Spinal cord (tissue), 10 donors: ENCODE data around the gene ALDH5A1. TPM values are rescaled to one million over a fixed set of nuclear protein-coding genes. Genes with fewer than 3 reads are reported as not detected.

Experiments
- DNase-seq, 6 donors: peaks; one replicate each; pipeline versions ENCODE4 v3.0.0 to v3.0.0-alpha.2; 2013 to 2015; ENCODE audit warnings: low spot score in 6 of 6, low read depth in 4 of 6
- H3K27ac ChIP-seq: one replicate; pipeline ENCODE4 v1.5.1; 2013; ENCODE audit warnings: low read depth, low read length, control low read depth
- H3K27me3 ChIP-seq: one replicate; pipeline ENCODE4 v1.6.1; 2013; ENCODE audit warnings: low read length; ENCODE audit not compliant: control insufficient read depth, insufficient read depth
- H3K36me3 ChIP-seq: one replicate; pipeline ENCODE4 v1.6.1; 2013; ENCODE audit warnings: low read length; ENCODE audit not compliant: control insufficient read depth, insufficient read depth
- H3K4me1 ChIP-seq: one replicate; pipeline ENCODE4 v1.6.1; 2013; ENCODE audit warnings: low read length; ENCODE audit not compliant: control insufficient read depth, insufficient read depth
- H3K4me3 ChIP-seq: one replicate; pipeline ENCODE4 v1.5.1; 2013; ENCODE audit warnings: low read depth, low read length, control low read depth
- H3K9me3 ChIP-seq: one replicate; pipeline ENCODE4 v1.6.1; 2013; ENCODE audit warnings: low read length; ENCODE audit not compliant: control insufficient read depth, insufficient read depth
- WGBS: methylation state at CpG from one replicate; pipeline ENCODE4 v1.1.5; 2013; ENCODE audit warnings: missing lambda C conversion rate; ENCODE audit not compliant: insufficient coverage; 5-methylcytosine and 5-hydroxymethylcytosine counted together
- polyA plus RNA-seq, 2 donors: library from polyadenylated mRNA; unstranded; fragments of 120-200 nt; gene quantifications; one replicate each; pipeline ENCODE4 v1.2.1, GENCODE V29; 2013; ENCODE audit not compliant: insufficient read length in 2 of 2
- total RNA-seq, 2 donors: library from RNA; depleted of rRNA in 1 of 2; stranded (reverse); fragments of 120-200 nt in 1 of 2; fragments of >200 nt in 1 of 2; gene quantifications; one replicate each; pipeline versions ENCODE4 v1.2.3 to v1.2.4, GENCODE V29; 2013 to 2014
- donor health status: healthy.

The ALDH5A1 gene
- total and polyA plus RNA-seq, 4 donors, result 22.4 to 68.3 (median 44.7) TPM

- no peaks in the 10 kb centered on the region for H3K9me3 ChIP-seq
- no peak overlapping the region for H3K27ac ChIP-seq
- H3K4me1 ChIP-seq, result no peaks in the 10 kb centered on the region
- no peak for DNase-seq
- no peaks in the 10 kb centered on the region for H3K27me3 ChIP-seq
- peaks cover 8% of the 10 kb centered on the region for H3K36me3 ChIP-seq
- H3K4me3 ChIP-seq, result no peak overlapping the region
- 87% methylated on average over 6 of the region's 9 CpGs for WGBS
Measured at GRCh38 chr6:24480705-24481104, 14.1 kb upstream of the ALDH5A1 start.

- Histone ChIP-seq H3K27me3 (no peaks in the 10 kb centered on the region), H3K9me3 (no peaks in the 10 kb centered on the region), H3K4me1 (no peaks in the 10 kb centered on the region), H3K4me3 (no peak overlapping the region), H3K27ac (no peak overlapping the region), H3K36me3 (peaks cover 8% of the 10 kb centered on the region)
- WGBS, result 91% methylated on average over 4 of the region's 5 CpGs
- no peak for DNase-seq
Measured at GRCh38 chr6:24481449-24481848, 13.3 kb upstream of the ALDH5A1 start.

- no peaks in the 10 kb centered on the region for H3K9me3 ChIP-seq
- no peaks in the 10 kb centered on the region for H3K27me3 ChIP-seq
- peaks cover 8% of the 10 kb centered on the region for H3K36me3 ChIP-seq
- no CpG with 5 or more reads among the region's 7 CpGs for WGBS
- no peak overlapping the region for H3K27ac ChIP-seq
- no peaks in the 10 kb centered on the region for H3K4me1 ChIP-seq
- no peak overlapping the region for H3K4me3 ChIP-seq
- DNase-seq, result peak in 1 of 6 donors; percentile 13
Measured at GRCh38 chr6:24484657-24485323, 10.0 kb upstream of the ALDH5A1 start.

GRCh38 chr6:24486065-24486464 lies 8.7 kb upstream of the ALDH5A1 start:
- no peaks in the 10 kb centered on the region for H3K4me1 ChIP-seq
- H3K36me3 ChIP-seq, result peaks cover 8% of the 10 kb centered on the region
- no peaks in the 10 kb centered on the region for H3K27me3 ChIP-seq
- no peak overlapping the region for H3K27ac ChIP-seq
- H3K9me3 ChIP-seq, result no peaks in the 10 kb centered on the region
- DNase-seq, result no peak
- 100% methylated on average over 1 of the region's 4 CpGs for whole genome bisulfite sequencing
- H3K4me3 ChIP-seq, result no peak overlapping the region

- Histone ChIP-seq H3K4me1 (peaks cover 3% of the 10 kb centered on the region), H3K27me3 (no peaks in the 10 kb centered on the region), H3K4me3 (no peak within 1 kb of the TSS), H3K36me3 (no peaks in the 10 kb centered on the region), H3K9me3 (no peaks in the 10 kb centered on the region), H3K27ac (no peak within 1 kb of the TSS)
- no peak for DNase-seq
- 81% methylated on average over 4 of the region's 6 CpGs for WGBS
Measured at GRCh38 chr6:24489470-24489869, 5.3 kb upstream of the ALDH5A1 start, which contains the start of gene GPLD1. Gene GPLD1, minus strand, starts transcription at chr6:24489578. Its CDS starts 67 bp downstream, at chr6:24489511.

GRCh38 chr6:24489881-24490280 lies 4.9 kb upstream of the ALDH5A1 start:
- Histone ChIP-seq H3K4me3 (no peak overlapping the region), H3K27ac (no peak overlapping the region), H3K9me3 (no peaks in the 10 kb centered on the region), H3K36me3 (no peaks in the 10 kb centered on the region), H3K4me1 (peaks cover 3% of the 10 kb centered on the region), H3K27me3 (no peaks in the 10 kb centered on the region)
- no CpG with 5 or more reads among the region's 2 CpGs for WGBS
- DNase-seq, result no peak

GRCh38 chr6:24490948-24491347 lies 3.8 kb upstream of the ALDH5A1 start:
- H3K27me3 ChIP-seq, result no peaks in the 10 kb centered on the region
- H3K36me3 ChIP-seq, result no peaks in the 10 kb centered on the region
- H3K27ac ChIP-seq, result no peak overlapping the region
- H3K4me1 ChIP-seq, result peaks cover 11% of the 10 kb centered on the region
- no peak overlapping the region for H3K4me3 ChIP-seq
- no peak for DNase-seq
- H3K9me3 ChIP-seq, result no peaks in the 10 kb centered on the region
- 84% methylated on average over 3 of the region's 4 CpGs for WGBS

- WGBS, result 64% methylated on average over 2 of the region's 3 CpGs
- no peak overlapping the region for H3K4me3 ChIP-seq
- no peaks in the 10 kb centered on the region for H3K9me3 ChIP-seq
- H3K27me3 ChIP-seq, result no peaks in the 10 kb centered on the region
- peaks cover 11% of the 10 kb centered on the region for H3K4me1 ChIP-seq
- DNase-seq, result peak in 2 of 6 donors; percentile 14 to 57
- H3K27ac ChIP-seq, result no peak overlapping the region
- no peaks in the 10 kb centered on the region for H3K36me3 ChIP-seq
Measured at GRCh38 chr6:24492475-24492874, 2.3 kb upstream of the ALDH5A1 start.

- Histone ChIP-seq H3K4me3 (peak overlapping the region; percentile 66), H3K4me1 (peaks cover 11% of the 10 kb centered on the region), H3K36me3 (no peaks in the 10 kb centered on the region), H3K27ac (peak overlapping the region; percentile 59), H3K9me3 (no peaks in the 10 kb centered on the region), H3K27me3 (no peaks in the 10 kb centered on the region)
- 5% methylated on average over 32 of the region's 36 CpGs for WGBS
- DNase-seq, result peak in 2 of 6 donors; percentile 8 to 12
Measured at GRCh38 chr6:24493945-24494820, 586 bp upstream of the ALDH5A1 start.
